Nucleus accumbens (tissue), 56 donors: ENCODE measurements around the gene MLLT1.

ENCODE experiments used
- DNase-seq, 56 donors: peaks; one replicate each; lab custom pipeline; 2025; lab: John Stamatoyannopoulos, UW

Gene MLLT1

GRCh38 chr19:6260912-6261650, 18.7 kb downstream of the MLLT1 start:
- DNase-seq, result peak in 4 of 56 donors; percentile 8 to 22 (median 14)

- DNase-seq, result no peak
Measured at GRCh38 chr19:6260376-6260775, 19.4 kb downstream of the MLLT1 start.

GRCh38 chr19:6259312-6259861, 20.4 kb downstream of the MLLT1 start:
- DNase-seq, result peak in 1 of 56 donors; percentile 14

GRCh38 chr19:6258812-6259311, 20.9 kb downstream of the MLLT1 start:
- DNase-seq, result no peak

- no peak for DNase-seq
Measured at GRCh38 chr19:6253954-6254733, 25.6 kb downstream of the MLLT1 start.

GRCh38 chr19:6252066-6252465, 27.7 kb downstream of the MLLT1 start:
- no peak for DNase-seq

GRCh38 chr19:6250909-6251308, 28.9 kb downstream of the MLLT1 start:
- no peak for DNase-seq

- no peak for DNase-seq
Measured at GRCh38 chr19:6250024-6250615, 29.7 kb downstream of the MLLT1 start.

GRCh38 chr19:6249296-6249695, 30.5 kb downstream of the MLLT1 start:
- DNase-seq, result peak in 29 of 56 donors; percentile 9 to 58 (median 33)

- no peak for DNase-seq
Measured at GRCh38 chr19:6248844-6249243, 30.9 kb downstream of the MLLT1 start.

GRCh38 chr19:6248341-6248740, 31.4 kb downstream of the MLLT1 start:
- no peak for DNase-seq

GRCh38 chr19:6247007-6247288, 32.8 kb downstream of the MLLT1 start:
- DNase-seq, result no peak

- DNase-seq, result no peak
Measured at GRCh38 chr19:6246174-6247006, 33.4 kb downstream of the MLLT1 start.

- no peak for DNase-seq
Measured at GRCh38 chr19:6242677-6243076, 37.1 kb downstream of the MLLT1 start.

GRCh38 chr19:6241680-6242377, 37.9 kb downstream of the MLLT1 start:
- DNase-seq, result peak; percentile 26 to 96 (median 90)

- DNase-seq, result peak in 1 of 56 donors; percentile 48
Measured at GRCh38 chr19:6241056-6241455, 38.7 kb downstream of the MLLT1 start.

- peak in 22 of 56 donors; percentile 13 to 72 (median 38) for DNase-seq
Measured at GRCh38 chr19:6239871-6240676, 39.7 kb downstream of the MLLT1 start.

- peak in 6 of 56 donors; percentile 24 to 71 (median 26) for DNase-seq
Measured at GRCh38 chr19:6239401-6239844, 40.4 kb downstream of the MLLT1 start.
